Frontal cortex (tissue), 4 donors: Measurements from ENCODE around the gene UCK1. TPM values are rescaled to one million over a fixed set of nuclear protein-coding genes. Genes with fewer than 3 reads are reported as not detected.

ENCODE experiments used
- DNase-seq, 2 donors: peaks; one replicate each; pipeline ENCODE4 v3.0.0; 2012; ENCODE audit warnings: low spot score in 2 of 2
- FAIRE-seq: peaks from 2 replicates; lab custom pipeline; 2012; peaks lifted over from hg19 to GRCh38; lab: Jason Lieb, UNC
- small RNA-seq: library from RNA; depleted of rRNA; stranded (forward); fragments of <200 nt; gene quantifications from one replicate; pipeline ENCODE3, GENCODE V24; 2014
- total RNA-seq: library from RNA; depleted of rRNA; stranded (reverse); fragments of >200 nt; gene quantifications from one replicate; pipeline ENCODE4 v1.2.3, GENCODE V29; 2014
- donor health status: control.
- donor health status: control.
- donor health status: control.

The UCK1 gene
- total RNA-seq, 1 donor from 2014 or later: 15.5 TPM

- no peak for DNase-seq
- FAIRE-seq: no peak
Observed at GRCh38 chr9:131481441-131482342, 49.4 kb downstream of the UCK1 start.

DNA sequence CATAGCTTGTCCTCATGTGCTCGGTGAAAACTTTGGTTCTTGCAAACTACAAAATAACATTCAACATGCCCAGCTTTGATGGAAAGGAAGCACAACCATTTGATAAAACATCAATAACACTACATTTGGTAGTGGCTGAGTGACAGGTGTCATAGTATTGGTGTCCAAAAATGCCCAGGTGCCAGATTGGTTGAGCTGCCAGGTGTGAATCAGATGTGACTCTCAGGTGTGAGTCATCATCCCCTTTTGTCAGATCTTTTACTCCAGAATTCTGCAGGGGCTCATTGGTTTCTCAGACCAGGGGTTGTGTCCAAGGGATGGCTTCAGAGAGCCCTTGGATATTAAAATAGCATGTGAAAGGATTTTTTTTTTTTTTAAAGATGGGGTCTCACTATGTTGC is 50.8 kb downstream of the UCK1 start:
- FAIRE-seq: no peak

DNA sequence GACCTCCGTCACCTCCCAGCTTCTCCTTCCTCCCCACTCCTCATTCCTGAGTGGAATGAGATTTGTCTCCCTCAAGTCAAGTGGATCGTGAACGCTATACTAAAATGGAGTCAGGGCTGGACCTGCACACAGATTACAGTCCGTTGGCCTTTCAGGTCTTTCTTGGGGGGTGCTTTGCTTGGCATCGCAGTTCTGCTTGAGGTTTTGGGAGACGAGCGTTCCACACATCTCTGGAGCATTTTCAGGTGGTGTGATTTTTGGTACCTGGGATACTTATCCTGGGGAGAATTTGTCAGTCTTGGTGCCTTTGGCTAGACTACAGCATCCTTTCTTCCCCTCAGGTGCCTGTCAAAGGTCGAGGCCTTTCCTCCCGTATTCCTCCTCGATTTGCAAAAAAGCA is 52.2 kb downstream of the UCK1 start:
- FAIRE-seq: no peak
- DNase-seq: no peak

More for the DNA sequence above, 50.8 kb downstream of the UCK1 start:
- no peak for DNase-seq

DNA sequence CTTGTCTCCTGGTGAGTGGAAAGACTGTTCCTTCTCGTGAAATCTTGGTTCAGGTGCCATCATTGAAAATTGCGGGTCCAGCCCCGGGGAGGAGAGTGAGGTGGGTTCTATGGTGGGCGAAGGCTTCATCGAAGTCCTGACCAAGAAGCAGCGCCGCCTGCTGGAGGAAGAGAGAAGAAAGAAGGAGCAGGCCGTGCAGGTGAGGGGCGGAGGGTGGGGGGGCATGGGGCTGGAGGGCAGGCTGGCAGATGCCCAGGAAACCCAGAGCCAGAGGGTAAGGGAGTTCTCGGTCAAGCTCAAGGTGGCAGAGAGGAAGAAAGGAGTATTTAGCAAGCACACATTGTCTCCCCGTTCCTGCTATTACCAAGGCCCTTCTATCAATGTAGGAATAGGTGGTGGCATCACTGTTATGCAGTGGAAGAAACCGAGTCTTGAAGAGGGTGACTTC is 52.6 kb downstream of the UCK1 start:
- DNase-seq: no peak
- no peak for FAIRE-seq

DNA sequence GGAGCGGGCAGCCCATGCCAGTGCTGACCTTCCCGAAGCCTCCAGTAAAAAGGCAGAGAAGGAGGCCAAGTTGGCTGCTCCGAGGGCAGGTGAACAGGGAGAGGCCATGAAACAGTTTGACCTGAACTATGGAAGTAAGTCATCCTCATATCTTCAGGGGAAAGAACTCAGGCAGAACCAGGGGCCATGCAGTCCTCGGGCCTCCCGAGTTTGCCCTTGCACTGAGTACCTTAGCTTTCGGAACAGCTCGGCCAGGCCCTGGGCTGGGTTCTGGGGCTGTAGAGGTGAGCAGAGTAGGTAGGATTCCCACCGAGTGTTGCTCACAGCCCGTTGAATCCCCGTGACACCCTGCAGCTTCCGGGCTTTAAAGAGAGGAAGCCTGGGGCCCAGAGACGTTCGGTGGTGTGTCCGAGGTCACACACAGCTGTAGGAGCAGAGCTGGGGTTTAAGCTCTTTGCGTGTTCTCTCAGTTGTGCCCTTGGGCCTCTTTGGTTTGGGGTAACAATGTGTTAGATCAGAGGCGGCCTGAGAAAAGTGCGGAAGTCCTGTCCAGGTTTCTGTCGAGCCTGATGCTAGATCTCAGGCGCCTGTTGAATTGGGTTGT is 53.1 kb downstream of the UCK1 start:
- FAIRE-seq (no peak), DNase-seq (no peak)

DNA sequence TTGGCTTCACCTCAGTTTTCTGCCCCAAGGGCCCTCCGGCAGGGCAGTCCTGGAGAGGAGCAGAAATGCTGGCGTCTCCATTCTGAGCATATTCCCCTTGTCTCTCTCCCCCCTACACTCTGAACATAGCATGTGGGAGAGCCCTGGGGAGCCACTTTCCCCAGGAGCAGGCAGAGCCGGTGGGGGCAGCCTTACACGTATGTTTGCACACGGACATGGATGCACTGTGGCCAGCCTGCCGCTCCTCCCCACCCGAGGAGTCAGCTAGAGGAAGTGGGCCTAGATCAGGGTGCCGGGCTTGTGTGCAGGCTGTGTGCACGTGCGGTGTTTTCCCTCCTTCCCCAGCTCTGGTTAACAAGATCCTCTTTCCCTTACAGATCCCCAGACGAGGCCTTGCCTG is 53.7 kb downstream of the UCK1 start:
- DNase-seq: no peak
- FAIRE-seq: no peak

DNA sequence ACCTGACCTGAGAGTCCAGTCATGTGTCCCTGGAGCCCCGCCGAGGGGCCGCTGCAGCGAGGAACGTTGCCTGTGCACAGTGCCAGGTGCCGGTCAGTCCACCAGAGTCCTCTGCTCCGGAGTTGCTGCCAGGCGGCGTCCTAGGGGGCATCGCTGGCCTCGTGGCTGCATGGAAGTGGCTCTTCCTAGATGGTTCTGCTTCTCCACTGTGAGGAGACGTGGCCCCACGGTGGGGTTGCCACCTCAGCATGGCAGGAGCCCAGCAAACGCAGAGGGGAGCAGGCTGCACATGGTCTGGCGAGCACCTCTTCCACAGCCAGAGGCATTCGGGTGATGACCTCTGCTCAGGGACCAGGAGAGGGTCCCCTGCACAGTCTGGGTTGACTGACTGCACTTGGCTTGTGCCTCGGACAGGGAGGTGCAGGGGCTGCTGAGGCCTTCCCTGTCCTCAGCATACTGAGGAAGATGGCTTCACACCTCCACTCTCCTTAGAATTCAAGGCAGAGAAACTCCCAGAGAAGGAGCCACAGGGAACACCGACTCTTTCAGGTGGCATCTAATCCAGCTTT is 54.2 kb downstream of the UCK1 start:
- FAIRE-seq: no peak
- DNase-seq: no peak

DNA sequence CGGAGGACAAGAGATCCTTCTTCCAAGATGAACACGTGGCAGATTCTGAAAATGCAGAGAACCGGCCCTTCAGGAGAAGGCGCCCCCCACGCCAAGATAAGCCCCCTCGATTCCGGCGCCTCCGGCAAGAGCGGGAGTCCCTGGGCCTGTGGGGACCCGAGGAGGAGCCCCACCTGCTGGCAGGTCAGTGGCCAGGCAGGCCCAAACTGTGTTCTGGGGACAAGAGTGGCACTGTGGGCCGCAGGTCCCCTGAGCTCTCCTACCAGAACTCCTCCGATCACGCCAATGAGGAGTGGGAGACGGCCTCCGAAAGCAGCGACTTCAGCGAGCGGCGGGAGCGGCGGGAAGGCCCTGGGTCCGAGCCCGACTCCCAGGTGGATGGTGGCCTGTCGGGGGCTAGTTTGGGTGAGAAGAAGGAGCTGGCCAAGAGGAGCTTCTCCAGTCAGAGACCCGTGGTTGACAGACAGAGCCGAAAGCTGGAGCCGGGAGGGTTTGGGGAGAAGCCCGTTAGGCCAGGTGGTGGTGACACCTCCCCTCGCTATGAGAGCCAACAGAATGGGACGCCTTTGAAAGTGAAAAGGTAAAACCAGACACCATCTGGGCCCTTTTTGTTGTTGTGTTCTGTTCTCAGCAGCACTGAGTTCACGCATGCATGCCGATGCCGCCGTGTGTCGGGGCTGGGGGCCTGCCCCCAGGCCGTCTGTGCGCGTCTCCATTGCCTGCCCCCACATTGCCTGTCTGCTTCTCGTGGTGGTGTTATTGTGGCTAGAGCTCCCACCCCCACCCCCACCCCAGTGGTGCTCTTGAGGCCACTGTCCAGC is 54.9 kb downstream of the UCK1 start:
- DNase-seq (no peak), FAIRE-seq (no peak)

DNA sequence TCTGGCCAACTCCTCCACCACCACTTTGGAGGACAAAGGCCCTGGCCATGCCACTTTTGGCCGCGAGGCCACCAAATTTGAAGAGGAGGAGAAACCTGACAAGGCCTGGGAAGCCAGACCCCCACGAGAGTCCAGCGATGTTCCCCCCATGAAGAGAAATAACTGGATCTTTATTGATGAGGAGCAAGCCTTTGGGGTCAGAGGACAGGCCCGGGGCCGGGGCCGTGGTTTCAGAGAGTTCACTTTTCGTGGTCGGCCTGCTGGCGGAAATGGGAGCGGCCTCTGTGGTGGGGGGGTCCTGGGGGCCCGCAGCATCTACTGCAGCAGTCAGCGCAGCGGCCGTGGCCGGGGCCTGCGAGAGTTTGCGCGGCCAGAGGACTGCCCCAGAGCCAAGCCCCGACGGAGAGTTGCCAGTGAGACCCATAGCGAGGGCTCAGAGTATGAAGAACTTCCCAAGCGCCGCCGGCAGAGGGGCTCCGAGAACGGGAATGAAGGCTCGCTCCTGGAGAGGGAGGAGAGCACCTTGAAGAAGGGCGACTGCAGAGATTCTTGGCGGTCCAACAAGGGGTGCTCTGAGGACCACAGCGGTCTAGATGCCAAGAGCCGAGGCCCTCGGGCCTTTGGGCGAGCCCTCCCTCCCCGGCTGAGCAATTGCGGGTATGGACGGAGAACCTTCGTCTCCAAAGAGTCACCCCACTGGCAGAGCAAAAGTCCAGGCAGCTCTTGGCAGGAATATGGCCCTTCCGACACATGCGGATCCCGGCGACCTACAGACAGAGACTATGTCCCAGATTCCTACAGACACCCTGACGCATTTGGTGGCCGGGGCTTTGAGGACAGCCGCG is 55.7 kb downstream of the UCK1 start:
- DNase-seq (no peak), FAIRE-seq (no peak)

DNA sequence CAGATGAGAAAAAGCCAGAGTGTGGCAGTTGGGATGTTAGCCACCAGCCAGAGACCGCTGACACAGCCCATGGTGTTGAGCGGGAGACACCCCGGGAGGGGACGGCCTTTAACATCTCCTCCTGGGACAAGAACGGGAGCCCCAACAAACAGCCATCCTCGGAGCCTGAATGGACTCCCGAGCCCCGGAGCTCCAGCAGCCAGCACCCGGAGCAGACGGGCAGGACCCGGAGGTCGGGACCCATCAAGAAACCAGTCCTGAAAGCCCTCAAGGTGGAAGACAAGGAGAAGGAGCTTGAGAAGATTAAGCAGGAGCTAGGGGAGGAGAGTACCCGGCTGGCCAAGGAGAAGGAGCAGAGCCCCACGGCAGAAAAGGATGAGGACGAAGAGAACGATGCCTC is 56.4 kb downstream of the UCK1 start:
- no peak for FAIRE-seq
- no peak for DNase-seq

- no peak for DNase-seq
- no peak for FAIRE-seq
Observed at GRCh38 chr9:131473891-131474290, 57.2 kb downstream of the UCK1 start.

Small RNAs within 50 kb of the gene (small RNA-seq; reads per million reads assigned to genes)
- gene SNORD62A (0.41 reads per million, percentile 29 among the genes with 10 or more reads in this experiment), gene SNORD62B (0.18 reads per million)

Other genes starting within 250 kb of the UCK1 start
- 6.1 TPM for gene PLPP7, start 241.5 kb downstream of the UCK1 start, total RNA-seq
- 117 TPM for gene PRRC2B, start 137.2 kb downstream of the UCK1 start, total RNA-seq
- 42.4 TPM for gene POMT1, start 28.3 kb downstream of the UCK1 start, total RNA-seq
- not detected for gene PRRT1B, start 14.3 kb upstream of the UCK1 start, total RNA-seq
- gene RAPGEF1, start 208.8 kb upstream of the UCK1 start, total RNA-seq: 28.1 TPM